HepG2 (cell line): Measurements from ENCODE around the gene SOAT2.

Experiments used
- ATF1 ChIP-seq: IDR thresholded peaks from 2 replicates; pipeline ENCODE4 v1.6.1; 2016; ENCODE audit warnings: mild to moderate bottlenecking, control low read depth
- BCL3 ChIP-seq: sonication (generic); formaldehyde crosslinking; IDR thresholded peaks from 2 replicates; pipeline ENCODE4 v1.5.1; 2020; ENCODE audit warnings: mild to moderate bottlenecking, missing genetic modification reagents, moderate library complexity
- ELF1 ChIP-seq: sonication (generic); formaldehyde crosslinking; IDR thresholded peaks from 2 replicates; pipeline ENCODE4 v1.4.0; 2020; ENCODE audit warnings: missing genetic modification reagents
- HDAC2 ChIP-seq: sonication (generic); formaldehyde crosslinking; IDR thresholded peaks from 2 replicates; pipeline ENCODE4 v1.4.0; 2020; ENCODE audit warnings: missing genetic modification reagents
- KDM4B ChIP-seq: sonication (generic); formaldehyde crosslinking; IDR thresholded peaks from 2 replicates; pipeline ENCODE4 v1.4.0; 2020; ENCODE audit warnings: missing genetic modification reagents
- NR3C1 ChIP-seq: sonication (generic); formaldehyde crosslinking; IDR thresholded peaks from 2 replicates; pipeline ENCODE4 v1.4.0; 2020; ENCODE audit warnings: missing genetic modification reagents
- TF ChIP-seq, protein P1 (sequence below): sonication (generic); formaldehyde crosslinking; IDR thresholded peaks from 2 replicates; pipeline ENCODE4 v1.4.0; 2020; ENCODE audit warnings: missing genetic modification reagents, borderline replicate concordance
- TF ChIP-seq, protein P2 (sequence below): sonication (generic); formaldehyde crosslinking; IDR thresholded peaks from 2 replicates; pipeline ENCODE4 v1.5.0; 2020; ENCODE audit warnings: mild to moderate bottlenecking, missing genetic modification reagents, moderate library complexity
- TF ChIP-seq, protein P3 (sequence below): sonication (generic); formaldehyde crosslinking; conservative IDR thresholded peaks from 2 replicates; pipeline ENCODE4 v1.4.0; 2020; ENCODE audit warnings: missing genetic modification reagents

DNA sequence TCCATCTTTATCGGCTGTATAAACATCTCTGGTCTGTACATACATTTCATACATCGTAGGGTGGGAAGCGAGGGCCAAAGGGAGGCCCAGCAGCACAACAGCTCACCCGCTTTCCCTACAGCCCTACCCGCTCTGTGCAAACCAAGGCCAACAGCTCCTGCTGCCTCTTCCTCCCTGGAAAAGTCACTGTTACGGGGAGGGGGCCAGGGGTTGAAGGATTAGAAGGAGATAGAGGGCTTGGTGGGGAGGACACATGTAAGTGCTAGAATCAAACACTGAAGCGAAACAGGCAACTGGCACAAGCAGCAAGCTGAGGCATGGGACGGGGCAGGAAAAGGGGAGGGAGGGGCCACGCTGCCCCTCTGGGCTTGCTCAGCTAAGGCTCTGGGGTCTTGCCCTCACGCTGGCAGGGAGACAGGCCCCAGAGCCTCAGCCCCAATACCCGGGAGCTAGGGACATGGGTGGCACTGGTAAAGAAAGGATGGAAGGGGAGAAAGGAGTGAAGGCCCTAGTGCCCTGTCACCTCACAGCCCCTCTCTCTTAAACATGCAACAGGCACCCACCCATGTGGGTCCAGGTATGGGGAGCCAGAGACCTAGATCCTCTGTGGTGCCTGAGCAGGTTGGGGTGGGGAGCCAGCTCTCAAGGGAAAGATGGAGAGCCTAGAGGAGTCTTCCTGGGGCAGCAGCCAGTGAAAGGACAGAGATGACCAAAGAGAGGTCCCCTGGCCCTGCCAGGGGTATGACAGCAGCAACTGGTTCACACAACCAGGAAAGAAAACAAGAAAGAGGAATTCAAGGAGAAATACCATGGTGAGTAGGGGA lies 38.5 kb upstream of the SOAT2 start:
- no peak for TF ChIP-seq HDAC2 (CRISPR knock-in tag)
- TF ChIP-seq KDM4B (CRISPR knock-in tag): no peak
- TF ChIP-seq BCL3 (CRISPR knock-in tag): no peak
- TF ChIP-seq, protein P1, sequence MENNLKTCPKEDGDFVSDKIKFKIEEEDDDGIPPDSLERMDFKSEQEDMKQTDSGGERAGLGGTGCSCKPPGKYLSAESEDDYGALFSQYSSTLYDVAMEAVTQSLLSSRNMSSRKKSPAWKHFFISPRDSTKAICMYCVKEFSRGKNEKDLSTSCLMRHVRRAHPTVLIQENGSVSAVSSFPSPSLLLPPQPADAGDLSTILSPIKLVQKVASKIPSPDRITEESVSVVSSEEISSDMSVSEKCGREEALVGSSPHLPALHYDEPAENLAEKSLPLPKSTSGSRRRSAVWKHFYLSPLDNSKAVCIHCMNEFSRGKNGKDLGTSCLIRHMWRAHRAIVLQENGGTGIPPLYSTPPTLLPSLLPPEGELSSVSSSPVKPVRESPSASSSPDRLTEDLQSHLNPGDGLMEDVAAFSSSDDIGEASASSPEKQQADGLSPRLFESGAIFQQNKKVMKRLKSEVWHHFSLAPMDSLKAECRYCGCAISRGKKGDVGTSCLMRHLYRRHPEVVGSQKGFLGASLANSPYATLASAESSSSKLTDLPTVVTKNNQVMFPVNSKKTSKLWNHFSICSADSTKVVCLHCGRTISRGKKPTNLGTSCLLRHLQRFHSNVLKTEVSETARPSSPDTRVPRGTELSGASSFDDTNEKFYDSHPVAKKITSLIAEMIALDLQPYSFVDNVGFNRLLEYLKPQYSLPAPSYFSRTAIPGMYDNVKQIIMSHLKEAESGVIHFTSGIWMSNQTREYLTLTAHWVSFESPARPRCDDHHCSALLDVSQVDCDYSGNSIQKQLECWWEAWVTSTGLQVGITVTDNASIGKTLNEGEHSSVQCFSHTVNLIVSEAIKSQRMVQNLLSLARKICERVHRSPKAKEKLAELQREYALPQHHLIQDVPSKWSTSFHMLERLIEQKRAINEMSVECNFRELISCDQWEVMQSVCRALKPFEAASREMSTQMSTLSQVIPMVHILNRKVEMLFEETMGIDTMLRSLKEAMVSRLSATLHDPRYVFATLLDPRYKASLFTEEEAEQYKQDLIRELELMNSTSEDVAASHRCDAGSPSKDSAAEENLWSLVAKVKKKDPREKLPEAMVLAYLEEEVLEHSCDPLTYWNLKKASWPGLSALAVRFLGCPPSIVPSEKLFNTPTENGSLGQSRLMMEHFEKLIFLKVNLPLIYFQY (CRISPR knock-in tag): no peak
- TF ChIP-seq, protein P2, sequence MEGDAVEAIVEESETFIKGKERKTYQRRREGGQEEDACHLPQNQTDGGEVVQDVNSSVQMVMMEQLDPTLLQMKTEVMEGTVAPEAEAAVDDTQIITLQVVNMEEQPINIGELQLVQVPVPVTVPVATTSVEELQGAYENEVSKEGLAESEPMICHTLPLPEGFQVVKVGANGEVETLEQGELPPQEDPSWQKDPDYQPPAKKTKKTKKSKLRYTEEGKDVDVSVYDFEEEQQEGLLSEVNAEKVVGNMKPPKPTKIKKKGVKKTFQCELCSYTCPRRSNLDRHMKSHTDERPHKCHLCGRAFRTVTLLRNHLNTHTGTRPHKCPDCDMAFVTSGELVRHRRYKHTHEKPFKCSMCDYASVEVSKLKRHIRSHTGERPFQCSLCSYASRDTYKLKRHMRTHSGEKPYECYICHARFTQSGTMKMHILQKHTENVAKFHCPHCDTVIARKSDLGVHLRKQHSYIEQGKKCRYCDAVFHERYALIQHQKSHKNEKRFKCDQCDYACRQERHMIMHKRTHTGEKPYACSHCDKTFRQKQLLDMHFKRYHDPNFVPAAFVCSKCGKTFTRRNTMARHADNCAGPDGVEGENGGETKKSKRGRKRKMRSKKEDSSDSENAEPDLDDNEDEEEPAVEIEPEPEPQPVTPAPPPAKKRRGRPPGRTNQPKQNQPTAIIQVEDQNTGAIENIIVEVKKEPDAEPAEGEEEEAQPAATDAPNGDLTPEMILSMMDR (CRISPR knock-in tag): no peak
- no peak for TF ChIP-seq NR3C1 (CRISPR knock-in tag)
- no peak for TF ChIP-seq ATF1
- TF ChIP-seq, protein P3, sequence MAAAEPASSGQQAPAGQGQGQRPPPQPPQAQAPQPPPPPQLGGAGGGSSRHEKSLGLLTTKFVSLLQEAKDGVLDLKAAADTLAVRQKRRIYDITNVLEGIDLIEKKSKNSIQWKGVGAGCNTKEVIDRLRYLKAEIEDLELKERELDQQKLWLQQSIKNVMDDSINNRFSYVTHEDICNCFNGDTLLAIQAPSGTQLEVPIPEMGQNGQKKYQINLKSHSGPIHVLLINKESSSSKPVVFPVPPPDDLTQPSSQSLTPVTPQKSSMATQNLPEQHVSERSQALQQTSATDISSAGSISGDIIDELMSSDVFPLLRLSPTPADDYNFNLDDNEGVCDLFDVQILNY (CRISPR knock-in tag): no peak
- no peak for TF ChIP-seq ELF1 (CRISPR knock-in tag)
